Spleen (tissue), 7 donors: ENCODE data around the gene CGREF1.

ENCODE experiments used
- POLR2A ChIP-seq, 3 donors: fragments of 450-650 bp; IDR thresholded peaks; one replicate each; pipeline ENCODE4 v1.5.1; 2017; ENCODE audit warnings: antibody characterized with exemption in 3 of 3, mild to moderate bottlenecking in 1 of 3
- POLR2AphosphoS5 ChIP-seq, 3 donors: sonication (generic); formaldehyde crosslinking; IDR thresholded peaks; one replicate each; pipeline ENCODE4 v1.5.1; 2017; ENCODE audit warnings: antibody characterized with exemption in 3 of 3
- TF ChIP-seq, protein P1 (sequence below), 11 experiments: fragments of 200-600 bp in 7 of 11; fragments of 450-650 bp in 4 of 11; sonication (generic) in 4 of 11; IDR thresholded peaks in 8 of 11; conservative IDR thresholded peaks in 3 of 11; 1 replicate in 7 of 11; 2 replicates in 4 of 11; pipeline versions ENCODE4 v1.4.0 to v1.8.0; 2016 to 2021; ENCODE audit warnings: antibody characterized with exemption in 11 of 11, inconsistent platforms in 4 of 11, mild to moderate bottlenecking in 1 of 11
- donor health status: DM: no; HTN: no; CAD: no; lungs with moderate emphysema.
- donor health status: DM: no; HTN: no; CAD: no.
- donor health status: DM: no; HTN: no; CAD: no.

DNA sequence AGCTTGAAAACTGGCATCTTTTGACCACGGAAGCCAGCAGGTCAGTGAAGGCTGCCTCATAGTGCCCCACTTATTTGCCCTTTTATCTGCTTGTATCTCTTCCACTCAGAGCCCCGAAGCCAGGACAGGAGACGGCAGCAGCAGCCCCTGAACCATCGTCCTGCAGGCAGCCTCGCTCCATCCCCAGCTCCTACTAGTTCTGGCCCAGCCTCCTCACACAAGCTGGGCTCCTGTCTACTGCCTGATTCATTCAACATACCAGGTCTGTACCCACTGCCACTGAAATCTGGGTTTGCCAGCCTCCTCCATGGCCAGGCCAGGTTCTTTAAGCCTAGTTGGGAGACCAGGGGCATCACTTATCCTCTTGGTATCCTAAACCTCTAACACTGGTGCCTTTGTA is 51.5 kb downstream of the CGREF1 start:
- TF ChIP-seq, protein P1, sequence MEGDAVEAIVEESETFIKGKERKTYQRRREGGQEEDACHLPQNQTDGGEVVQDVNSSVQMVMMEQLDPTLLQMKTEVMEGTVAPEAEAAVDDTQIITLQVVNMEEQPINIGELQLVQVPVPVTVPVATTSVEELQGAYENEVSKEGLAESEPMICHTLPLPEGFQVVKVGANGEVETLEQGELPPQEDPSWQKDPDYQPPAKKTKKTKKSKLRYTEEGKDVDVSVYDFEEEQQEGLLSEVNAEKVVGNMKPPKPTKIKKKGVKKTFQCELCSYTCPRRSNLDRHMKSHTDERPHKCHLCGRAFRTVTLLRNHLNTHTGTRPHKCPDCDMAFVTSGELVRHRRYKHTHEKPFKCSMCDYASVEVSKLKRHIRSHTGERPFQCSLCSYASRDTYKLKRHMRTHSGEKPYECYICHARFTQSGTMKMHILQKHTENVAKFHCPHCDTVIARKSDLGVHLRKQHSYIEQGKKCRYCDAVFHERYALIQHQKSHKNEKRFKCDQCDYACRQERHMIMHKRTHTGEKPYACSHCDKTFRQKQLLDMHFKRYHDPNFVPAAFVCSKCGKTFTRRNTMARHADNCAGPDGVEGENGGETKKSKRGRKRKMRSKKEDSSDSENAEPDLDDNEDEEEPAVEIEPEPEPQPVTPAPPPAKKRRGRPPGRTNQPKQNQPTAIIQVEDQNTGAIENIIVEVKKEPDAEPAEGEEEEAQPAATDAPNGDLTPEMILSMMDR (IDR thresholded peaks at IDR 0.05 in 8 of 11, conservative IDR thresholded peaks at IDR 0.05 in 3 of 11) = no peak
- TF ChIP-seq POLR2A (IDR thresholded peaks at IDR 0.05) (no peak), POLR2AphosphoS5 (IDR thresholded peaks at IDR 0.05) (no peak)
